Upper lobe of left lung (tissue), 4 donors: ENCODE measurements around the gene NES.

ENCODE experiments used
- EP300 ChIP-seq, 4 donors: sonication (generic); formaldehyde crosslinking; IDR thresholded peaks; one replicate each; pipeline ENCODE4 v1.5.1; 2017; ENCODE audit warnings: antibody characterized with exemption in 4 of 4, control low read depth in 2 of 4
- POLR2A ChIP-seq, 4 donors: fragments of 450-650 bp; IDR thresholded peaks; one replicate each; pipeline ENCODE4 v1.5.1; 2016 to 2017; ENCODE audit warnings: antibody characterized with exemption in 4 of 4, mild to moderate bottlenecking in 2 of 4
- TF ChIP-seq, protein P1 (sequence below), 6 experiments: fragments of 450-650 bp in 4 of 6; fragments of 200-600 bp in 2 of 6; sonication (generic) in 2 of 6; IDR thresholded peaks; one replicate each; pipeline ENCODE4 v1.5.1; 2016 to 2019; ENCODE audit warnings: antibody characterized with exemption in 6 of 6

DNA sequence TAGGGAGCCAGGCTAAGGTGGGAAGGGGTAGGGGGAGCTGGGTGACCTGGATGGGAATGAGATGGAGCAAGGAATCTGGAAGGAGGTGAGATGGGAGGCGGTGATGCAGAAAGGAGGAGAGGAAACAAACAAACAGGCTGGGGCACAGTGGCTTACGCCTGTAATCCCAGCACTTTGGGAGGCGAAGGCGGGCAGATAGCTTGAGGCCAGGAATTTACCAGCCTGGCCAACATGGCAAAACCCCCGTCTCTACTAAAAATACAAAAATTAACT is 17.4 kb upstream of the NES start:
- TF ChIP-seq, protein P1, sequence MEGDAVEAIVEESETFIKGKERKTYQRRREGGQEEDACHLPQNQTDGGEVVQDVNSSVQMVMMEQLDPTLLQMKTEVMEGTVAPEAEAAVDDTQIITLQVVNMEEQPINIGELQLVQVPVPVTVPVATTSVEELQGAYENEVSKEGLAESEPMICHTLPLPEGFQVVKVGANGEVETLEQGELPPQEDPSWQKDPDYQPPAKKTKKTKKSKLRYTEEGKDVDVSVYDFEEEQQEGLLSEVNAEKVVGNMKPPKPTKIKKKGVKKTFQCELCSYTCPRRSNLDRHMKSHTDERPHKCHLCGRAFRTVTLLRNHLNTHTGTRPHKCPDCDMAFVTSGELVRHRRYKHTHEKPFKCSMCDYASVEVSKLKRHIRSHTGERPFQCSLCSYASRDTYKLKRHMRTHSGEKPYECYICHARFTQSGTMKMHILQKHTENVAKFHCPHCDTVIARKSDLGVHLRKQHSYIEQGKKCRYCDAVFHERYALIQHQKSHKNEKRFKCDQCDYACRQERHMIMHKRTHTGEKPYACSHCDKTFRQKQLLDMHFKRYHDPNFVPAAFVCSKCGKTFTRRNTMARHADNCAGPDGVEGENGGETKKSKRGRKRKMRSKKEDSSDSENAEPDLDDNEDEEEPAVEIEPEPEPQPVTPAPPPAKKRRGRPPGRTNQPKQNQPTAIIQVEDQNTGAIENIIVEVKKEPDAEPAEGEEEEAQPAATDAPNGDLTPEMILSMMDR (IDR thresholded peaks at IDR 0.05) = no peak
- TF ChIP-seq POLR2A (IDR thresholded peaks at IDR 0.05) (no peak), EP300 (IDR thresholded peaks at IDR 0.05) (no peak)
